GM21723 (cell line): Measurements from ENCODE around the gene FADD.

Source experiments
- ATAC-seq: cut with Tn5 transposase; IDR thresholded peaks from one replicate; pipeline ENCODE4 v1.9.1; 2021; ENCODE audit warnings: mild to moderate bottlenecking, moderate library complexity; ENCODE audit not compliant: unreplicated experiment

FADD gene, protein sequence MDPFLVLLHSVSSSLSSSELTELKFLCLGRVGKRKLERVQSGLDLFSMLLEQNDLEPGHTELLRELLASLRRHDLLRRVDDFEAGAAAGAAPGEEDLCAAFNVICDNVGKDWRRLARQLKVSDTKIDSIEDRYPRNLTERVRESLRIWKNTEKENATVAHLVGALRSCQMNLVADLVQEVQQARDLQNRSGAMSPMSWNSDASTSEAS

DNA sequence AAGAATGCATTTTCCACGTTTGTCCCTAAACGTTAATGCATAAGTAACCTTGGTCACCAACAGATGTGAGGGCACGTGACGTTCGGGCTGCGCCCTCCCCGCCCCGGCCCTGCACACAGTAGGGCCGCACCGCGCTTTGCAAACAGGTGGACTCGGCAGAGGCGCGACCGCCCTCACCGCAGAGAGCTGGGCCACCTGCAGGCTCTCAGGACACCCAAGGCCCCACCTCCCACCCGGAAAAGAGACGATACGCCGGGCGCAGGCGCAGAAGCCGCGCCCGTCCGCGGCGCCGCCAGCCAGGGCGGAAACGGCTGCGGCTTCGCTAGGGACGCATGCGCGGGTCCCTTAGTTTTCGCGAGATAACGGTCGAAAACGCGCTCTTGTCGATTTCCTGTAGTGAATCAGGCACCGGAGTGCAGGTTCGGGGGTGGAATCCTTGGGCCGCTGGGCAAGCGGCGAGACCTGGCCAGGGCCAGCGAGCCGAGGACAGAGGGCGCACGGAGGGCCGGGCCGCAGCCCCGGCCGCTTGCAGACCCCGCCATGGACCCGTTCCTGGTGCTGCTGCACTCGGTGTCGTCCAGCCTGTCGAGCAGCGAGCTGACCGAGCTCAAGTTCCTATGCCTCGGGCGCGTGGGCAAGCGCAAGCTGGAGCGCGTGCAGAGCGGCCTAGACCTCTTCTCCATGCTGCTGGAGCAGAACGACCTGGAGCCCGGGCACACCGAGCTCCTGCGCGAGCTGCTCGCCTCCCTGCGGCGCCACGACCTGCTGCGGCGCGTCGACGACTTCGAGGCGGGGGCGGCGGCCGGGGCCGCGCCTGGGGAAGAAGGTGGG, at the start of gene FADD:
TSS of gene FADD (plus strand) at position 377 of the 831 bp plus-strand sequence. CDS start at position 541, 164 bp downstream.
- peak; percentile 68 for ATAC-seq

DNA sequence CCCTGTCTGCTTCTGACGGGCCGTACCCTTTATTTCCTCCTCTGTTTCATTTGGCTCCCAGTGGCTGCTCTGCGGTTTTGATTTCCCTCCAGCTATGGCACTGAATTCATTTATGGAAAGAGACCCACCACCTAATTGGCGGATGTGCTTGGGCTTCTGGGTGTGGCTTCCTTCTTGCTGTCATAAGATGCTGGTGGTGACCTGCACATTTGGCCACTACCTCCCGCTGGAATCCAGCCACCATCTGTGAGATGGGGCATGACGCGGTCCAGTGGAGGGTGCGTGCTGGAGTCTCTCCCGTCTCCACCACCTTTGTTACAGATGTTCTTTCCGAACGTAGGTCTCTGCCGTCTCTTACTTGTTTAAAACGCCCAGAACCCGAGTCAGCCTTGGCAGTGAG, 47.7 kb upstream of the FADD start:
- no peak for ATAC-seq

DNA sequence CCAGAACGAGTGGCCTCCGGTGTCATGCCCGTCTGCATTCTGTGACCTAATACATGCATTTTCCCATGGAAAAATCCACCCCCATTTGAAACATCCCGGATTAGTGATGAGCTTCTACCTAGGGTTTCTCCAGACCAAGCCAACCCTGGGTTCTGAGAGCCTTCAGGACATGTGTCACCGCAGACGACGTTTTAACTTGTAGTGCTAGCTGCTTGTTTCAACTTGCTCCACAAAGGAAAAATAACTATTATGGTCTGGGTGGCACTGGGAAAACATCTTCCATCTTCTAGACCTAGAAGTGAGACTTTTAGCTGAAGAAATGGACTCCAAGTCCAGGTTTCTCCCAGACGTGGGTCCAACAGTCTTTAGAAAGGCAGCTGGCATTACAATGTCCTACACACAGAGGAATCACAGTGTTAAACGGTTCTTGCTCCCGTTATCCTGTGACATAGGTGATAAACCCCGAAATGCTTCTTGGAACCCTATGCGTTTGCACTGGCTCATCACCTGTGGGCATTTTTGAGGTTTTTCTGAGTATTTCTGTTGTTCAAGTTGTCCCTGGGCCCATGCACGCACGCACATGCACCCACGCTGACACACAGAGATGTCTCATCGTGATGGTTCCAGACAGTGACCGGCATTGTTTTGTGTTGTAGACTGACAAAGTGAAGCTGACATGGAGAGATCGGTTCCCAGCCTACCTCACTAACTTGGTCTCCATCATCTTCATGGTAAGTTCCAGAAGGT, 46.6 kb upstream of the FADD start:
- ATAC-seq, result no peak

DNA sequence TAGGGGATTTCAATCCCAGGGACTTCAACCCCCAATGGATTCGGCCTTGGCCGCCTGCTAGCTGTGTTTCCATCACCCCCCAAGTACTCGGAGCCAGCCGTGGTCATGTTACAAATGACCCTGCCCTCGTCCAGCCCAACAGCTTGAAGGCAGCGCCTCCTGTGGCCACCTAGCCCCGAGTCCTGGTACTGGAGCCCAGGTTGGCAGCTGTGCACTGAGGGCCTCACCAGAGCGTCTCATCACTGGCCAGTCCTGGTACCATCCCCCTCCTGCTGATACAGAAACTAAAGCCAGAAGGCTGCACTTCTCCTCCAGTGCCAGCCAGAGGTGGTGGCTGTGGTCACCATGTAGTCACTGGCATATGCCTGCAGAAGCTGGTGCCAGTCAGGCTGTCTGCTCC, 44.9 kb upstream of the FADD start:
- no peak for ATAC-seq

DNA sequence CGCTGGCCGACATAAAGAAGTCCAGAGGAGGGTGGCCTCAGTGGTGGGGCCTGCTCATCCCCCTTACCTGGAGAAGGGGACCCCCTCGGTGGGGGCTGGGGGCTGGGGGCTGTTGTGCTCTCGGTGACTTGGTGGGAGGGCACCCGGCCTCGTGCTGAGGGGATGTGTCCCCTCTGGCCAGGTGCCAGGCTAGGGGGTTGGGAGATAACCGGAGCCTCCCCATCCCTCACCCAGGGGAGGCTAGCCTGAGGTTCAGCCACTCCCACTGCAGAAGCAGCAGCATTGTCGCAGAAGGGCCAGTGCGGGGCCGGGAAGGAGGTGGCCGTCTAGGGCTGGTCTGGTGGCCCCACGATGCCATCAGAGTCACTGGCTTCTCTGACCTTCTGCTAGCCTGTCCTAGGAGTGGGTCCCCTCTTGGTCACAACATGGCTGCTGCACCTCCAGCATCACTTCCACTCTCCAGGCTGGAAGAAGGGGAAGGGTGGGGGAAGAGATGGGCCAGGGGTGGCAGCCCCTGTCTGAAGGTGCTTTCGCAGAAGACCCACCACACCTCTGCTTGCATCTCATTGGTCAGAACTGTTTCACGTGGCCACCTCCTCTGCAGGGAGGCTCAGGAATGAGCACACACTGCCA, 44.2 kb upstream of the FADD start:
- ATAC-seq, result no peak

DNA sequence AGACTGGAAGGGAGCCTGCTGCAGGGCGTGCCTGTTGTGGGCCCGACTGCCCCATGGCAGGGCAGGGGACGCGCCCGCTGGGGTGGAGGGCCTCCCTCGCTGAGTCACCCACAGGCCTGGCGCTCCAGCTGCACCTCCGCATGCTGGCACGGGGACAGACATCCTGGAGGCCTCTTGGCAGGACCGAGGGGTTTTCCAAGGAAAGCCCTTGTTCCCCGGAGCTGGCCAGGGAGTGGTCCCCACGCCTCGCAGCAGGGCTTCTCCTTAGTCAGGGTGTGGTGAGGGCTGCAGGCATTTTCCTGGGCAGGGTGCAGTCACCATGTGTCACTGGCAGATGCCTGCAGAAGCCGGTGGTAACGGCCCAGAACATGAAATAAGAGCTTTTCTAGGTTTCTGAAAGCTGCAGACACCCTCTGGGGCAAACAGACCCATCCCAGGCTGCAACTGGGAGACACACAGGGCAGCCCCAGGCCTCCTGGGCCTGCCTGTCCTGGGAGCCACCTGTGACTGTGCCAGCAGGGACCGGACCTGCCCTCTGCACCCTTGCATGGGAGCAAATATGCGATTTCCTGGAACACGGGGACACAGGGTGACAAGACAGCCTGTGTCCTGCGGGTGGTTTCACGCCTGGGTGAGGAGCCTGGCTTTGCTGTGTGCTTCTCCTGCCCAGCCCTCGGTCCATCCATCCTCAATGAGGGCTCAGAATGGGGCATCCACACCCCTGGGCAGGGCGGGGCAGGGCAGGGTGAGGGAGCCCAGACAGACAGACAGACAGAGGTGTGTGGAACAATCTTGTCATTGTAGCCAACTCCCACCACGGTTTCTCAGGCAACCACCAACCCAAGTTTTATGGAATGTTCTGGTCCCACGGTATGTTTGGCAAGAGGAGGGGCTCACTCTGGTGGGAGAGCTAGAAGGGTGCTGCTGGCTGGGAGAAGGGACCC, 43.2 kb upstream of the FADD start:
- ATAC-seq, result no peak

DNA sequence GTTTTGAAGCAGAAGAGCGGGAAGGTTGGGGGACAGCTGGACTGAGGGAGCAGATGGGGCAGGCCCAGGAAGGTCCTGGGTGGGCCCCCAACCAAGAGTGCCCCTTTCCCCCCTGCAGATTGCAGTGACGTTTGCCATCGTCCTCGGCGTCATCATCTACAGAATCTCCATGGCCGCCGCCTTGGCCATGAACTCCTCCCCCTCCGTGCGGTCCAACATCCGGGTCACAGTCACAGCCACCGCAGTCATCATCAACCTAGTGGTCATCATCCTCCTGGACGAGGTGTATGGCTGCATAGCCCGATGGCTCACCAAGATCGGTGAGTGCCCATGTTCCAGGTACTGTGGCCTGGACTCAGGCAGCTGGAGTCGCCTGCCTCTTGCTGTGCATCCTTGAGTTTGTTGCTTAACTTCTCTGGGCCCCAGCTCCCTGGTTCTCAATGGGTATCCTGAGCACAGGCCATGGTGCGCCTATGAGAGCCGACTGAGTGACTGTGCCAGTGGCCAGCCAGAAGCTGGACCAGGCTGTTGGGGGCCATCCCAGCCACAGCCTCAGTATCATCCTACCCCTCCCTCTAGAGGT, 42.0 kb upstream of the FADD start:
- ATAC-seq, result no peak

DNA sequence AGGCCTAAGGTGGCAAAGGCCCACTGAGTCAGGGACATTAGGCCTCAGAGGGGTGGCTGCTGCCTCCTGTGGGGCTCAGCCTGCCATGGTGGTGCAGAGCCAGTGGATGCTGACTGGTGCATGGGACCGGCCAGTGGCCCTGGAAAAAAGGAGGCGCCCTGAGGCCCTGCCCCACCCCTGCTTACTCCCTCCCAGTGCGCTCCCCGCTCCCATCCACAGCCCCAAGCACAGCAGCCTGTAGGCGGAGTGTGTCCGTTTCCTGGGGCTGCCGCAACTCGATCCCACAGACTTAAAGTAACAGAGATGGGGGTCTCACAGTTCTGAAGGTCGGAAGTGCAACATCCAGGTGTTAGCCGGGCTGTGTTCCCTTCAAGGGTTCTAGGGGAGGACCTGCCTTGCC, 38.4 kb upstream of the FADD start:
- ATAC-seq, result no peak

DNA sequence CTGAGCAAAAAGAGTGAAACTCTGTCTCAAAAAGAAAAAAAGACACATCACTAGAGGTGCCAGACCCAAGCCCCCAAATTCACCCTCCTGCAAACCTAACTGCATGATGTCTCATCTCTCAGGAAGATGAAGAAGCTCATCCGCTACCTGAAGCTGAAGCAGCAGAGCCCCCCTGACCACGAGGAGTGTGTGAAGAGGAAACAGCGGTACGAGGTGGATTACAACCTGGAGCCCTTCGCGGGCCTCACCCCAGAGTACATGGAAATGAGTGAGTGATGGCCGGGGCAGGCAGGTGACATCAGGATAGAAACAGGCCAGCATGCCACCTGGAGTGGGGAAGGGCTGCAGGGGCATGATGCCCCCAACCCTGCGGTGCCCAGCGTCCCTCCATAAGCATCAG, 36.0 kb upstream of the FADD start:
- ATAC-seq, result no peak

DNA sequence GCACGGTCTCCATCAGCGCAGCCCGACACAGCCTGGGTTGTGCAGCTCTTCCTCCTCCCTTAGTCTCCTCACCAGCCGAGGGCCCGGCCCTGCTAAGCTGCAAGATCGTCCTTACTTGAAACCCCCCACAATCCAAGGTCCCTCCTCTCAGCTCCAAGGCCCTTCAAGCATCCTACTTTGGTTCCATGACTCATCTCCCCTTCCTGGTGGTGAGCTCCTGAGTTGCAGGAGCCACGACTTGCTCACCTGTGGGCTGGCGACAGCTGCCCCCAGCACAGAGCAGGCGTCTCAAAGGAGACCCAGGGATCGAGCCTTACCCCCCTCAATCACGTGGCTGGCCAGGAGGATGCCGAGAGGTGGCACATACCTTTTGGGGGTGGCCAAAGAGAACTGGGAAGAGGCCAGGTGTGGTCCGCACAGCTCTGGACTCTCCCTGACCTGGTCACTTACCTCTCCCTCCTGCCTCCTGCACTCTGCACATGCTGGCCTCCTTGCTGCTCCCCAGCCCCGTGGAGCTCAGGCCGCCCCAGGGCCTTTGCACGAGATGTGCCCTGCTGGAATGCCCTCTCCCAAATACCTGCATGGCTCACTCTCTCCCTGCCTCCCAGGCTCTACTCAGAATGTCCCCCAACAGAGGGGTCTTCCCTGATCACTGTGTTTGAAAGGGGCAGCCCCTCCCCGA, 35.2 kb upstream of the FADD start:
- no peak for ATAC-seq

DNA sequence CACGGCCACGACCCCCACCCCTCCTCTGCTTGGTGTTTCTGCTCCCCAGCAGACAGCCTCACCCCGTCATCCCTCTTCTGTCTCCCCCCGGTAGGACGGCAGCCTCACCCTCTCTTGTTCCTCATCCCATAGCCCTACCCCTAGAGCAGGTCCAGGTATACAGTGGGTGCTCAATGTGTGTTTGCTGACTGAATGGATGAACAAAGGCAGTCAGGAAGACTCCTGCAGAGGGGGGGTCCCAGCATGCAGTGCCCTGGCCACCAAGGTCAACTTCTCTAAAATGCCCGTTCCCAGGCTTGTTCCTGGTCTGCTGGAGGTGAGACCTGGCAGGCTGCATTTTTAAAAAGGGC, 34.7 kb upstream of the FADD start:
- no peak for ATAC-seq

DNA sequence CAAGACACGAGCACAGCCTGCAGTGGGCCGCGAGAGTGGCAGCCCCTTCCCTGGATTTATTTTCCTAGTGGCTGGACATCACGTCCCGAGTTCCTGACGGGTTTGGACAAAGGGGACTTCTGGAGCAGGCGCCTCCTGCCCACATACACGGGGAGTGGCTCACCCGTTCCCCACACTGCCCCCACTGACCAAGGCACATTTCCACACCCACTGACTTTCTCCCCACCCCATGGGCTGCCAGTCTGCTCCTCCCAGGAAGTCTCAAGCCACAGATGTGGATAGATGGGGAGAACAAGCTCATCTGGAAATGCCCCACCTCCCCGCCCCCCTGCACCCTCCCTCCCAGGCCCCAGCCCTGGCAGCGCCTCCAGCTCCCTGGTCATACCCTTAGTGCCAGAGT, 34.0 kb upstream of the FADD start:
- ATAC-seq, result no peak

DNA sequence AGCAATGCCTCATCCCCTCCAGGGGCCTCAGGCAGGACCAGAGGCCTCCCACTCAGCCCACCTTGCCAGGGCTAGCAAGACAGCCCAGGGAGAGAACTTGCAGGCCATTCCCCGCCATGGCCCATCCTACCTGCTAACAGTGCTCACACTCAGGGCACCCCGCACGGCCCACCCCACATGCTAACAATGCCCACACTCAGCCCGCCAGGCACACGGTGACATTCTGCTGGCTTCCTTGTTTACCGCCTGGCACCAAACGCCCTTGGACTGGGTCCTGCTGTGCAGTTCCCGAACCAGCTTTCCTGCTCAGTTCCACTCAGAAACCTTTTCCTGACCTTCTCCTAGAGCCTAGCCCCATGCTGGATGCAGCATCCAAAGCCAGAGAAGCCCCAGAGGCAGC, 33.5 kb upstream of the FADD start:
- no peak for ATAC-seq

DNA sequence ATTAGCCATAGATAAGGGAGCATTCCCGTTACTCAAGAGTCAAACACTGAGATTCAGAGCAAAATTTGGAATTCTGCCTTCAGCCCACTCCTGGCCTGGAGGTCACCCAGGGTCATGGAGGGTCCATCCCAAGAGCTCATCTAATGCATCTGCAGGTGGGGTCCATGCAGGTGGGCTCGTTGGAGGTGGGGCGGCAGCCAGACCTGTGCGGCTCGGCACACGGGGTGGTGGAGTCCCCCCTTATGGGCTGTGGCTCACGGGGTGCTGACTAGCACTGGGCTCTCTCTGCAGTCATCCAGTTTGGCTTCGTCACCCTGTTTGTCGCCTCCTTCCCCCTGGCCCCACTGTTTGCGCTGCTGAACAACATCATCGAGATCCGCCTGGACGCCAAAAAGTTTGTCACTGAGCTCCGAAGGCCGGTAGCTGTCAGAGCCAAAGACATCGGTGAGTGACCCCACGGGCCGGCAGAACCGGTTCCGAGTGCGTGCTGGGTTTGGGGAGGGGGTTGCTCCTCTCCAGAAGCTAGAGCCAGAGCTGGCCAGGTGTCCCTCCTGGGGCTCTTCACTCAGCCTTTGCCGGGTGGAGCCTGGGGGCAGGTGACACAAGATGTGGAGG, 32.4 kb upstream of the FADD start:
- no peak for ATAC-seq

DNA sequence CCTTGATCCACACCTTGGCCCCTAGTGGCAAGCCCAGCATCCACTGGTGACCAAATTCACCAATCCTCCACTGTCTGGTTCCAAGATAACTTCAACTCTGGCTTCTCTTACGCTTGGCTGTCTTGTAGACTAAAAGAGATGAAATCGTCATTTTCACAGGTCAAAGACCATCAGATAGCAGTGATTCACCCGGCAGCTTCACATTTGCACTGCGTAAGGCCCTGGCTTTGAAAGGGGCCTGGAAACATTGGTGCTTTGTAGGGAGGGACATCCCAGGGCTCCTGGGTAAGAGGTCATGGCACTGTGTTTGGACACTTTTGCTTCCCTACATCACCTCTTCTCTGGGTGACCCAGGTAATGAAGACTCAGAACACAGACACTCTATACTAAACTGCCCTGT, 30.1 kb upstream of the FADD start:
- ATAC-seq, result no peak

DNA sequence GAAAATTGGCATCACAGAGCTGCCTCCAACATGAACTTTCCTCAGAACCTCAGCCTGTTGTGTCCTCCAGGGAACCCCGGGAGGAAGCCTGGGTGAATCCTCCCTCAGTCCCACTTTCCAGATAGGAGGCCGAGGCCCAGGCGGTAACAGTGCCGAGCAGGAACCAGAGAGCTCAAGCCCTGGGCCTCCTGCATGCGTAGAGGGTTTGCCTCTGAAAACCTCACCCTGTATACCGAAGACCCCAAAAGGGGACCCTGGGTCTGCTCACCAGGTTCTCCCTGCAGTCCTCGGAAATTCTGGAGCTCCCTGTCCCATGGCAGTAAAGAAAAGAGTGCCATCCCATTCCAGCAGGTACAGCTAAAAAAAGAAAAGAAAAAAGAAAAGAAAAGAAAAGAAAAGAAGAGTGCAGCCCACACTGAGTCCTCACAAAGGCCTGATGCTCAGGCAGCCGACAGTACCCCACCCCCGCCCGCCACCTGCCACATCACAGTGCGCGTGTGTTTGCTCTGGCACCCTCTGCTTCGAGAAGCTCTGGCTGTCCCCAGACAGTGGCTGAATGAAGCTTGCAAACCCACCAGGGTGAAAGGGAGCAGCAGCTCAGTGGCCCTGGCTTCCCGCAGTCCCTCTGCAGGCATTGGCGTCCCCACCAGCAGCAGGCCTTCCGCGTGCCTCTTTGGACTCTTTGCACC, 28.4 kb upstream of the FADD start:
- no peak for ATAC-seq

DNA sequence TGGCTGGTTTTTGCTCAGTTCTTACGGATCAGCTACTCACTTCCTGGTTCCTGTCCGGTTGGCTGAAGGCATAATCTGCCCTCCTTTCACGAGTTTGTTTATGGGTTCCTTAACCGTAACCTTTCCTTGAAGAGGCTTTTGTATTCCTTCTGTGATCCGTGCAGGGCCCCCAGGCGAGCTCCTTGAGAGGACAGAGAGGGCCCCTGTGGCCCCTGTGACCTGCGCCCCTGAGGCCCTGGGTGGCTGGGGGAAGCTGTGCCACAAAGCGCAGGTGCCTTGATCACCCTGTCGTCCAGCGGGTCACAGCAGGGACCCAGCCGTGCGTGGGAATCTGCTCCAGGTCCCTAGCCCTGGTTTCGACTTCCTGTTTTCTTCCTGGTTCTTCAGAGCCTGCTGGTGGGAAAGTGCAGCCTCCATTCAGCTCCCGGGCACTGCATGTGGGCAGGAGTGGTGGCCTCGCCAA, 27.8 kb upstream of the FADD start:
- no peak for ATAC-seq

DNA sequence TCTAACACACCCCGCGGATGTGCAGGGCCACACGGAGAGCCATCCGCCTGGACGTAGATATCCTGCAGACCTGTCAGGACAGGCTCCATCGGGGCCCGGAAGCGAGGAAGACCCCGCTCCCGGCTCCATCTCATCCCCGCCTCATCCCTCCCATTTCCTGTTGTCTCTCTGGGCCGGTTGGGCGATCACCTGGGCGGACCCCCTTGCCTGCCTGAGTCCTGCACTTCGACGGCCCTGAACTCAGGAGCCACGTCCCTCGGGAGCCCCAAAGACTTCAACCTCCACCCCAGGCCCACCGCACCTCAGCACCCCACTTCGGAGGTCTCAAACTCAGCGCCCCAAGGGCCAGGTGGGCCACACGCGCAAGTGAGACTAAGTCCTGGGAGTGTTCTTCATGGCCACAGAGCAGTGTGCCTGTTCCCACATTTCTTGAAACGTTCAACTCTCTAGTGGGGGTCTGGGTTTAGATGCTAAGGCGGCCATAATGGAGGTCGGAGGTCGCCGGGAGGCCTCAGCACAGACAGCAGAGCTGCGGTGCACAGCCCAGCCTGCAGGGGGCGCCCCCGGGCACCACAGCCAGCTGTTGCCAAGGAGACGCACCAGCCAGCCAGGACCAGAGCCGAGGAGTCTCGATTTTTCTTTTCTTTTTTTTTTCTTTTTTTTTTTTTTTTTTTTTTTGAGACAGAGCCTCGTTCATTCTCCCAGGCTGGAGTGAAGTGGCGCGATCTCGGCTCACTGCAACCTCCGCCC, 26.0 kb upstream of the FADD start:
- ATAC-seq, result no peak
